Liver (tissue), 9 donors: Measurements from ENCODE around the gene TTC38. TPM values are rescaled to one million over a fixed set of nuclear protein-coding genes. Genes with fewer than 3 reads are reported as not detected.

Experiments
- DNase-seq: peaks from one replicate; pipeline ENCODE4 v3.0.0-alpha.2; 2017; ENCODE audit warnings: low spot score
- H3K27ac ChIP-seq, 2 donors: one replicate each; pipeline ENCODE4 v1.7.0; 2013; ENCODE audit warnings: inconsistent platforms in 2 of 2, low read length in 2 of 2, control low read depth in 1 of 2, low read depth in 1 of 2, mild to moderate bottlenecking in 1 of 2
- H3K27me3 ChIP-seq, 4 donors: one replicate each; pipeline versions ENCODE4 v1.6.1 to v1.7.0; 2013; ENCODE audit warnings: low read length in 3 of 4, inconsistent platforms in 1 of 4, mild to moderate bottlenecking in 1 of 4, moderate library complexity in 1 of 4; ENCODE audit not compliant: control insufficient read depth in 4 of 4, insufficient read depth in 4 of 4
- H3K36me3 ChIP-seq, 4 donors: one replicate each; pipeline versions ENCODE4 v1.6.1 to v1.7.0; 2013; ENCODE audit warnings: low read length in 3 of 4, mild to moderate bottlenecking in 3 of 4, low read depth in 1 of 4, moderate library complexity in 1 of 4; ENCODE audit not compliant: control insufficient read depth in 4 of 4, insufficient read depth in 3 of 4
- H3K4me1 ChIP-seq, 4 donors: one replicate each; pipeline versions ENCODE4 v1.6.1 to v1.7.0; 2013; ENCODE audit warnings: low read length in 3 of 4, mild to moderate bottlenecking in 3 of 4, moderate library complexity in 1 of 4; ENCODE audit not compliant: control insufficient read depth in 4 of 4, insufficient read depth in 4 of 4
- H3K4me3 ChIP-seq, 3 donors: one replicate each; pipeline versions ENCODE4 v1.6.1 to v1.7.0; 2013; ENCODE audit warnings: low read length in 3 of 3, control low read depth in 1 of 3, low read depth in 1 of 3, mild to moderate bottlenecking in 1 of 3
- H3K9ac ChIP-seq, 2 donors: one replicate each; pipeline ENCODE4 v1.7.0; 2013; ENCODE audit warnings: low read length in 2 of 2, mild to moderate bottlenecking in 2 of 2, moderate library complexity in 2 of 2, control low read depth in 1 of 2, low read depth in 1 of 2
- H3K9me3 ChIP-seq, 4 donors: one replicate each; pipeline versions ENCODE4 v1.6.1 to v1.7.0; 2013; ENCODE audit warnings: low read length in 3 of 4; ENCODE audit not compliant: control insufficient read depth in 4 of 4
- ATF3 ChIP-seq: IDR thresholded peaks from 2 replicates; pipeline ENCODE4 v1.6.1; 2016; ENCODE audit warnings: antibody characterized with exemption
- CTCF ChIP-seq: fragments of 150-350 bp; IDR thresholded peaks from 2 replicates; pipeline ENCODE4 v1.5.1; 2017; ENCODE audit warnings: improper control_type of control experiment, low read depth, low read length; ENCODE audit not compliant: missing input control
- EGR1 ChIP-seq, 2 donors: IDR thresholded peaks; 2 replicates each; pipeline ENCODE4 v1.6.1; 2016 to 2018; ENCODE audit warnings: antibody characterized with exemption in 2 of 2, low read depth in 2 of 2
- FOXA1 ChIP-seq: IDR thresholded peaks from 2 replicates; pipeline ENCODE4 v1.6.1; 2016; ENCODE audit warnings: antibody characterized with exemption
- FOXA2 ChIP-seq: IDR thresholded peaks from 2 replicates; pipeline ENCODE4 v1.6.1; 2016; ENCODE audit warnings: antibody characterized with exemption
- GABPA ChIP-seq, 2 donors: IDR thresholded peaks in 1 of 2; conservative IDR thresholded peaks in 1 of 2; 2 replicates each; pipeline ENCODE4 v1.6.1; 2016; ENCODE audit warnings: antibody characterized with exemption in 2 of 2, mild to moderate bottlenecking in 1 of 2, moderate library complexity in 1 of 2
- HNF4A ChIP-seq, 2 donors: conservative IDR thresholded peaks; 2 replicates each; pipeline ENCODE4 v1.6.1; 2016; ENCODE audit warnings: antibody characterized with exemption in 2 of 2, mild to moderate bottlenecking in 2 of 2
- HNF4G ChIP-seq: IDR thresholded peaks from 2 replicates; pipeline ENCODE4 v1.6.1; 2016; ENCODE audit warnings: antibody characterized with exemption
- JUND ChIP-seq, 2 donors: IDR thresholded peaks; 2 replicates each; pipeline ENCODE4 v1.6.1; 2016; ENCODE audit warnings: antibody characterized with exemption in 2 of 2
- MAX ChIP-seq: IDR thresholded peaks from 2 replicates; pipeline ENCODE4 v1.6.1; 2016; ENCODE audit warnings: antibody characterized with exemption
- NR2F2 ChIP-seq: IDR thresholded peaks from 2 replicates; pipeline ENCODE4 v1.6.1; 2016; ENCODE audit warnings: antibody characterized with exemption
- RAD21 ChIP-seq, 2 donors: IDR thresholded peaks; 2 replicates each; pipeline ENCODE4 v1.6.1; 2016; ENCODE audit warnings: antibody characterized with exemption in 2 of 2, mild to moderate bottlenecking in 2 of 2
- REST ChIP-seq: IDR thresholded peaks from 2 replicates; pipeline ENCODE4 v1.6.1; 2016; ENCODE audit warnings: antibody characterized with exemption, mild to moderate bottlenecking
- RXRA ChIP-seq, 2 donors: IDR thresholded peaks; 2 replicates each; pipeline ENCODE4 v1.6.1; 2017 to 2018; ENCODE audit warnings: antibody characterized with exemption in 2 of 2, mild to moderate bottlenecking in 1 of 2
- TAF1 ChIP-seq: conservative IDR thresholded peaks from 2 replicates; pipeline ENCODE4 v1.6.1; 2016; ENCODE audit warnings: antibody characterized with exemption, mild to moderate bottlenecking
- YY1 ChIP-seq: IDR thresholded peaks from 2 replicates; pipeline ENCODE4 v1.6.1; 2016; ENCODE audit warnings: antibody characterized with exemption, mild to moderate bottlenecking
- ZBTB33 ChIP-seq: IDR thresholded peaks from 2 replicates; pipeline ENCODE4 v1.6.1; 2016; ENCODE audit warnings: antibody characterized with exemption
- WGBS: extraction: QIAGEN DNeasy Blood & Tissue Kit; methylation state at CpG from one replicate; pipeline ENCODE4 v1.1.7; 2013; 5-methylcytosine and 5-hydroxymethylcytosine counted together
- polyA plus RNA-seq, 2 donors: library from polyadenylated mRNA; stranded (reverse) in 1 of 2; unstranded in 1 of 2; fragments of 200-250 nt in 1 of 2; fragments of >200 nt in 1 of 2; fragmentation: Nextera tagmentation in 1 of 2; extraction: Ambion mirVana in 1 of 2; gene quantifications; one replicate each; pipeline versions ENCODE4 v1.2.1 to v1.2.3, GENCODE V29; 2013 to 2015
- total RNA-seq, 2 donors: library from RNA; depleted of rRNA; stranded (reverse); fragments of >200 nt; gene quantifications; one replicate each; pipeline ENCODE4 v1.2.3, GENCODE V29; 2014
- donor health status: healthy.
- donor health status: healthy.
- donor health status: healthy.
- donor health status: healthy.
- donor health status: healthy.

The TTC38 gene
- total and polyA plus RNA-seq, 4 donors = 63.9 to 389 (median 128) TPM

- Histone ChIP-seq H3K9ac (no peak overlapping the region), H3K36me3 (no peaks in the 10 kb centered on the region), H3K27me3 (no peaks in the 10 kb centered on the region), H3K9me3 (no peaks in the 10 kb centered on the region), H3K27ac (no peak overlapping the region), H3K4me3 (no peak overlapping the region), H3K4me1 (no peaks in the 10 kb centered on the region)
- no peak for DNase-seq
- TF ChIP-seq FOXA2 = no peak
- TF ChIP-seq NR2F2 = no peak
- TF ChIP-seq YY1 = no peak
- no peak for TF ChIP-seq CTCF
- no peak for TF ChIP-seq REST
- TF ChIP-seq HNF4A (conservative IDR thresholded peaks at IDR 0.05) = no peak
- no peak for TF ChIP-seq MAX
- TF ChIP-seq FOXA1 = no peak
- no peak for TF ChIP-seq EGR1 (IDR thresholded peaks at IDR 0.05; ENCODE audit: low read depth in 2 of 2)
- no peak for TF ChIP-seq TAF1
- TF ChIP-seq RXRA (IDR thresholded peaks at IDR 0.05) = no peak
- TF ChIP-seq ATF3 = no peak
- no peak for TF ChIP-seq JUND (IDR thresholded peaks at IDR 0.05)
- no peak for TF ChIP-seq HNF4G
- no peak for TF ChIP-seq GABPA (IDR thresholded peaks at IDR 0.05 in 1 of 2, conservative IDR thresholded peaks at IDR 0.05 in 1 of 2)
- TF ChIP-seq RAD21 (IDR thresholded peaks at IDR 0.05) = no peak
- 95% methylated on average over 15 of the region's 15 CpGs for WGBS
Observed at GRCh38 chr22:46322711-46323110, 54.9 kb downstream of the TTC38 start.

- Histone ChIP-seq H3K27ac (no peak overlapping the region), H3K4me1 (no peaks in the 10 kb centered on the region), H3K36me3 (no peaks in the 10 kb centered on the region), H3K4me3 (no peak overlapping the region), H3K27me3 (no peaks in the 10 kb centered on the region), H3K9me3 (no peaks in the 10 kb centered on the region), H3K9ac (no peak overlapping the region)
- WGBS = 98% methylated on average over 19 of the region's 19 CpGs
- no peak for DNase-seq
- no peak for TF ChIP-seq MAX
- TF ChIP-seq ZBTB33 = no peak
- TF ChIP-seq FOXA1 = no peak
- no peak for TF ChIP-seq YY1
- TF ChIP-seq HNF4A (conservative IDR thresholded peaks at IDR 0.05) = no peak
- TF ChIP-seq NR2F2 = no peak
- TF ChIP-seq REST = no peak
- no peak for TF ChIP-seq EGR1 (IDR thresholded peaks at IDR 0.05; ENCODE audit: low read depth in 2 of 2)
- no peak for TF ChIP-seq FOXA2
- TF ChIP-seq RAD21 (IDR thresholded peaks at IDR 0.05) = no peak
- no peak for TF ChIP-seq CTCF
- TF ChIP-seq HNF4G = no peak
Observed at GRCh38 chr22:46323162-46323561, 55.4 kb downstream of the TTC38 start.
